IMR-90 (cell line): Measurements from ENCODE around the gene RMND5B. TPM values are rescaled to one million over a fixed set of nuclear protein-coding genes. Genes with fewer than 3 reads are reported as not detected.

ENCODE experiments used
- ATAC-seq: fragments of 200-7000 bp; cut with Tn5 transposase; 2 replicates; pipeline ENCODE4 v1.9.1; 2020; ENCODE audit warnings: low read depth, mild to moderate bottlenecking, moderate library complexity
- BruUV-seq: library from RNA; stranded (reverse); fragments of 400-500 nt; replicated peaks from 2 replicates; lab custom pipeline; 2021; lab: Mats Ljungman, UMichigan
- CTCF ChIA-PET: fragments of 300-600 bp; formaldehyde crosslinking; extraction: SDS; loops from one replicate; lab custom pipeline; 2021; ENCODE audit warnings: antibody characterized with exemption; lab: Yijun Ruan, JAX
- POLR2A ChIA-PET: fragments of 300-600 bp; sonication (Branson Sonifier 250); formaldehyde crosslinking; loops from one replicate; lab custom pipeline; 2022; ENCODE audit warnings: antibody characterized with exemption; ENCODE audit not compliant: unreplicated experiment; lab: Charles Lee
- DNase-seq: peaks from one replicate; pipeline ENCODE4 v3.0.0; 2013
- H2AFZ ChIP-seq: replicated peaks from 2 replicates; pipeline ENCODE3; 2013; ENCODE audit warnings: low read length, mild to moderate bottlenecking; ENCODE audit not compliant: poor library complexity
- H2AK5ac ChIP-seq: 2 replicates; pipeline ENCODE4 v1.6.1; 2013; ENCODE audit warnings: low read depth, low read length, inconsistent platforms
- H2AK9ac ChIP-seq: replicated peaks from 2 replicates; pipeline ENCODE3; 2013; ENCODE audit warnings: mild to moderate bottlenecking, low read depth, low read length, moderate library complexity; ENCODE audit not compliant: poor library complexity
- H2BK120ac ChIP-seq: 2 replicates; pipeline ENCODE4 v1.6.1; 2013; ENCODE audit warnings: low read depth, low read length, inconsistent platforms
- H2BK15ac ChIP-seq: 3 replicates; pipeline ENCODE4 v1.6.1; 2013; ENCODE audit warnings: low read depth, low read length, inconsistent platforms
- H2BK20ac ChIP-seq: 2 replicates; pipeline ENCODE4 v1.6.1; 2013; ENCODE audit warnings: low read depth, mild to moderate bottlenecking, inconsistent platforms, low read length, moderate library complexity
- H2BK5ac ChIP-seq: 2 replicates; pipeline ENCODE4 v1.6.1; 2013; ENCODE audit warnings: mild to moderate bottlenecking, low read depth, low read length, inconsistent platforms; ENCODE audit not compliant: poor library complexity, severe bottlenecking
- H3K14ac ChIP-seq: replicated peaks from 2 replicates; pipeline ENCODE4 v1.6.1; 2013; ENCODE audit warnings: low read depth, low read length, inconsistent platforms
- H3K18ac ChIP-seq: 2 replicates; pipeline ENCODE4 v1.6.1; 2013; ENCODE audit warnings: low read depth, low read length, control low read depth
- H3K23ac ChIP-seq: 2 replicates; pipeline ENCODE4 v1.6.1; 2013; ENCODE audit warnings: low read depth, low read length, inconsistent platforms
- H3K27ac ChIP-seq: 2 replicates; pipeline ENCODE4 v1.5.1; 2013; ENCODE audit warnings: mild to moderate bottlenecking, control low read depth, low read length; ENCODE audit not compliant: insufficient read depth
- H3K27me3 ChIP-seq: 2 replicates; pipeline ENCODE4 v1.6.1; 2013; ENCODE audit warnings: low read length; ENCODE audit not compliant: control insufficient read depth, insufficient read depth
- H3K36me3 ChIP-seq: 2 replicates; pipeline ENCODE4 v1.6.1; 2013; ENCODE audit warnings: low read length, mixed read lengths; ENCODE audit not compliant: control insufficient read depth, insufficient read depth
- H3K4ac ChIP-seq: 2 replicates; pipeline ENCODE4 v1.6.1; 2013; ENCODE audit warnings: low read depth, low read length, inconsistent platforms
- H3K4me1 ChIP-seq: 2 replicates; pipeline ENCODE4 v1.6.1; 2013; ENCODE audit warnings: low read length, mixed read lengths; ENCODE audit not compliant: control insufficient read depth, insufficient read depth
- H3K4me2 ChIP-seq: 2 replicates; pipeline ENCODE4 v1.6.1; 2013; ENCODE audit warnings: low read depth, mild to moderate bottlenecking, control low read depth, low read length, moderate library complexity
- H3K4me3 ChIP-seq: 2 replicates; pipeline ENCODE4 v1.5.1; 2013; ENCODE audit warnings: low read depth, mild to moderate bottlenecking, control low read depth, low read length, moderate library complexity; ENCODE audit not compliant: insufficient read depth
- H3K56ac ChIP-seq: 2 replicates; pipeline ENCODE4 v1.6.1; 2013; ENCODE audit warnings: low read length, inconsistent platforms; ENCODE audit not compliant: insufficient read depth; ENCODE audit errors: extremely low read depth
- H3K79me1 ChIP-seq, 2 experiments: 2 replicates each; pipeline ENCODE4 v1.6.1; 2013; ENCODE audit warnings: low read length in 2 of 2, inconsistent platforms in 1 of 2, low read depth in 1 of 2
- H3K9ac ChIP-seq: 2 replicates; pipeline ENCODE4 v1.6.1; 2013; ENCODE audit warnings: low read depth, low read length, control low read depth
- H3K9me1 ChIP-seq: 2 replicates; pipeline ENCODE4 v1.6.1; 2013; ENCODE audit warnings: low read length, inconsistent platforms; ENCODE audit not compliant: insufficient read depth
- H3K9me3 ChIP-seq: 2 replicates; pipeline ENCODE4 v1.6.1; 2013; ENCODE audit warnings: low read length; ENCODE audit not compliant: control insufficient read depth, insufficient read depth
- H4K20me1 ChIP-seq: 2 replicates; pipeline ENCODE4 v1.6.1; 2013; ENCODE audit warnings: low read length, inconsistent platforms; ENCODE audit not compliant: insufficient read depth
- H4K5ac ChIP-seq: 2 replicates; pipeline ENCODE4 v1.6.1; 2013; ENCODE audit warnings: mild to moderate bottlenecking, low read depth, low read length, control low read depth
- H4K8ac ChIP-seq, 2 experiments: 2 replicates each; pipeline ENCODE4 v1.6.1; 2013; ENCODE audit warnings: low read depth in 2 of 2, low read length in 2 of 2, control low read depth in 1 of 2, inconsistent platforms in 1 of 2
- H4K91ac ChIP-seq: 2 replicates; pipeline ENCODE4 v1.6.1; 2013; ENCODE audit warnings: low read depth, low read length, inconsistent platforms; ENCODE audit not compliant: insufficient read depth
- BHLHE40 ChIP-seq: fragments of 150-350 bp; IDR thresholded peaks from 2 replicates; pipeline ENCODE4 v1.6.1; 2016; ENCODE audit warnings: mild to moderate bottlenecking, low read depth, low read length
- CEBPB ChIP-seq: IDR thresholded peaks from 2 replicates; pipeline ENCODE4 v1.6.1; 2012; ENCODE audit warnings: low read depth, low read length, improper control_type of control experiment
- CHD1 ChIP-seq: IDR thresholded peaks from 2 replicates; pipeline ENCODE4 v1.6.1; 2012; ENCODE audit warnings: low read depth, low read length, improper control_type of control experiment
- ELK1 ChIP-seq: fragments of 150-350 bp; IDR thresholded peaks from 2 replicates; pipeline ENCODE4 v1.6.1; 2016; ENCODE audit warnings: low read depth, mild to moderate bottlenecking, low read length, moderate library complexity, borderline replicate concordance
- FOS ChIP-seq: fragments of 150-350 bp; IDR thresholded peaks from 2 replicates; pipeline ENCODE4 v1.6.1; 2016; ENCODE audit warnings: low read depth, low read length
- MAFK ChIP-seq: IDR thresholded peaks from 2 replicates; pipeline ENCODE4 v1.6.1; 2012; ENCODE audit warnings: low read depth, low read length, improper control_type of control experiment
- MAZ ChIP-seq: IDR thresholded peaks from 2 replicates; pipeline ENCODE4 v1.6.1; 2012; ENCODE audit warnings: low read depth, mild to moderate bottlenecking, low read length, improper control_type of control experiment, moderate library complexity, borderline replicate concordance
- NFE2L2 ChIP-seq: fragments of 150-350 bp; IDR thresholded peaks from 2 replicates; pipeline ENCODE4 v1.6.1; 2016; ENCODE audit warnings: low read depth, mild to moderate bottlenecking, low read length
- POLR2A ChIP-seq: IDR thresholded peaks from 2 replicates; pipeline ENCODE4 v1.6.1; 2012; ENCODE audit warnings: mild to moderate bottlenecking, low read depth, low read length
- RAD21 ChIP-seq: IDR thresholded peaks from 2 replicates; pipeline ENCODE4 v1.6.1; 2012; ENCODE audit warnings: low read length, improper control_type of control experiment
- RCOR1 ChIP-seq: IDR thresholded peaks from 2 replicates; pipeline ENCODE4 v1.6.1; 2012; ENCODE audit warnings: mild to moderate bottlenecking, low read length, improper control_type of control experiment; ENCODE audit not compliant: insufficient replicate concordance
- RFX5 ChIP-seq: IDR thresholded peaks from 2 replicates; pipeline ENCODE4 v1.8.0; 2012; ENCODE audit warnings: low read depth, mild to moderate bottlenecking, low read length, moderate library complexity
- SMC3 ChIP-seq: fragments of 150-350 bp; IDR thresholded peaks from 2 replicates; pipeline ENCODE4 v1.6.1; 2016; ENCODE audit warnings: low read depth, mild to moderate bottlenecking, antibody characterized with exemption, low read length, moderate library complexity
- USF2 ChIP-seq: fragments of 150-350 bp; IDR thresholded peaks from 2 replicates; pipeline ENCODE4 v1.6.1; 2017; ENCODE audit warnings: mild to moderate bottlenecking, antibody characterized with exemption, low read length, low read depth
- WGBS, 2 experiments: methylation state at CpG; one replicate each; pipeline versions ENCODE4 v1.1.5 to v1.1.7; 2013; ENCODE audit warnings: missing lambda C conversion rate in 2 of 2; ENCODE audit not compliant: insufficient read length in 1 of 2; ENCODE audit errors: extremely low coverage in 2 of 2; 5-methylcytosine and 5-hydroxymethylcytosine counted together
- dilution Hi-C: fragments of 300-500 bp; cut with HindIII; formaldehyde crosslinking; loops from one replicate; pipeline ENCODE4 v1.14.3; 2018; ENCODE audit warnings: low sequenced_read_pairs; ENCODE audit not compliant: unreplicated experiment
- in situ Hi-C: fragments of 300-500 bp; cut with MboI; formaldehyde crosslinking; loops from 3 replicates; pipeline ENCODE4 v1.14.3; 2019; ENCODE audit warnings: low sequenced_read_pairs, inconsistent platforms, mixed read lengths
- intact Hi-C: fragments of 100-400 bp; cut with micrococcal nuclease; formaldehyde crosslinking; loops from 2 replicates; pipeline ENCODE4 v1.10.0; 2022
- polyA plus RNA-seq, 3 experiments: library from polyadenylated mRNA; depleted of rRNA; stranded (reverse); fragments of >200 nt; gene quantifications; 2 replicates each; pipeline ENCODE4 v1.2.3, GENCODE V29; 2012; ENCODE audit warnings: low replicate concordance in 1 of 3
- total RNA-seq: library from RNA; depleted of rRNA; stranded (reverse); fragments of >200 nt; gene quantifications from 2 replicates; pipeline ENCODE4 v1.2.3, GENCODE V29; 2012

The RMND5B gene
- total and polyA plus RNA-seq, 2 of the 4 experiments (the other 2 are of a cell fraction) = 14.0 to 19.5 TPM

- Histone ChIP-seq H3K36me3 (no peaks in the 10 kb centered on the region), H4K8ac (no peak overlapping the region), H2BK20ac (no peak overlapping the region), H4K5ac (no peak overlapping the region), H3K9ac (no peak overlapping the region), H3K9me1 (no peaks in the 10 kb centered on the region), H3K4ac (no peak overlapping the region), H4K91ac (no peak overlapping the region), H3K27me3 (peaks cover 35% of the 10 kb centered on the region), H3K4me1 (no peaks in the 10 kb centered on the region), H3K56ac (no peak overlapping the region), H3K9me3 (no peaks in the 10 kb centered on the region), H2AK9ac (no peak overlapping the region), H3K4me2 (no peak overlapping the region), H4K20me1 (no peaks in the 10 kb centered on the region), H3K23ac (no peak overlapping the region), H3K14ac (no peak overlapping the region), H3K18ac (no peak overlapping the region), H2AFZ (peak overlapping the region; percentile 58), H3K27ac (no peak overlapping the region), H2AK5ac (no peak overlapping the region), H3K79me1 (no peaks in the 10 kb centered on the region), H2BK120ac (no peak overlapping the region), H2BK15ac (no peak overlapping the region), H3K4me3 (no peak overlapping the region), H2BK5ac (no peak overlapping the region)
- no TSS peak for BruUV-seq
- no peak for DNase-seq
- dilution Hi-C loops = no loop called here
- ChIA-PET POLR2A (no interaction called here), CTCF (no interaction called here)
- TF ChIP-seq RFX5 (no peak), FOS (no peak), SMC3 (no peak), MAZ (no peak), MAFK (no peak), CEBPB (no peak), RCOR1 (no peak), CHD1 (no peak), ELK1 (no peak), POLR2A (no peak), USF2 (no peak), NFE2L2 (no peak), RAD21 (no peak), BHLHE40 (no peak)
- ATAC-seq = no peak
- in situ Hi-C loops = loop anchor here (25.0 kb wide), 1 partner anchor 228 kb away; no protein-coding TSS in a partner anchor
- intact Hi-C loops = loop anchor here (10.0 kb wide), 1 partner anchor 561 kb away; the partner anchor contains the start of gene B4GALT7
- WGBS, 2 experiments = 22% methylated on average over 12 of the region's 38 CpGs; no CpG with 5 or more reads in 1 of the 2 experiments
Measured at GRCh38 chr5:178165581-178165980, 34.8 kb downstream of the RMND5B start.
